CD4-positive, alpha-beta T cell (primary cell): Measurements from ENCODE around the gene STX17. TPM values are rescaled to one million over a fixed set of nuclear protein-coding genes. Genes with fewer than 3 reads are reported as not detected.
"Not testable (repeated sequence)": the region's sequence is repeated elsewhere in the genome, so short reads cannot be mapped to it uniquely, and the experiment has no call there.

Experiments used
- ATAC-seq: fragments of 200-7000 bp; cut with Tn5 transposase; one replicate; pipeline ENCODE4 v1.10.0; 2022; ENCODE audit warnings: mild to moderate bottlenecking; ENCODE audit not compliant: poor library complexity
- CTCF ChIA-PET: fragments of 350-600 bp; sonication (Branson Sonifier 250); formaldehyde crosslinking; loops from one replicate; lab custom pipeline; 2021; ENCODE audit warnings: antibody characterized with exemption, inconsistent platforms; lab: Charles Lee
- POLR2A ChIA-PET: fragments of 350-600 bp; sonication (Branson Sonifier 250); formaldehyde crosslinking; loops from one replicate; lab custom pipeline; 2021; ENCODE audit warnings: antibody characterized with exemption, inconsistent platforms; lab: Charles Lee
- DNase-seq, 14 experiments: peaks; one replicate each; pipeline ENCODE4 v3.0.0-alpha.2; 2013 to 2020; ENCODE audit warnings: mixed read lengths in 2 of 14
- H3K27ac ChIP-seq, 2 donors: one replicate each; pipeline versions ENCODE4 v1.5.1 to v1.7.0; 2013; ENCODE audit warnings: low read length in 2 of 2, low read depth in 1 of 2, mild to moderate bottlenecking in 1 of 2
- H3K27me3 ChIP-seq, 2 experiments: 1 replicate in 1 of 2; 2 replicates in 1 of 2; pipeline versions ENCODE4 v1.6.1 to v1.7.0; 2013; ENCODE audit warnings: low read length in 2 of 2, control low read depth in 1 of 2, mild to moderate bottlenecking in 1 of 2, moderate library complexity in 1 of 2; ENCODE audit not compliant: insufficient read depth in 2 of 2, control insufficient read depth in 1 of 2
- H3K36me3 ChIP-seq: one replicate; pipeline ENCODE4 v1.6.1; 2013; ENCODE audit warnings: low read length, control low read depth; ENCODE audit not compliant: insufficient read depth
- H3K4me1 ChIP-seq: one replicate; pipeline ENCODE4 v1.6.1; 2013; ENCODE audit warnings: low read length, control low read depth; ENCODE audit not compliant: insufficient read depth
- H3K4me3 ChIP-seq: one replicate; pipeline ENCODE4 v1.5.1; 2013; ENCODE audit warnings: mild to moderate bottlenecking, low read length, moderate library complexity
- H3K9me3 ChIP-seq, 2 experiments: 1 replicate in 1 of 2; 2 replicates in 1 of 2; pipeline versions ENCODE4 v1.6.1 to v1.7.0; 2013; ENCODE audit warnings: low read length in 2 of 2, mild to moderate bottlenecking in 2 of 2, control low read depth in 1 of 2, moderate library complexity in 1 of 2; ENCODE audit not compliant: control insufficient read depth in 1 of 2, insufficient read depth in 1 of 2
- H3K27ac Mint-ChIP-seq: one replicate; pipeline ENCODE4 v1.8.0; 2020; ENCODE audit warnings: mixed read lengths
- H3K27me3 Mint-ChIP-seq: one replicate; pipeline ENCODE4 v1.8.0; 2021; ENCODE audit warnings: mixed read lengths
- H3K36me3 Mint-ChIP-seq: one replicate; pipeline ENCODE4 v1.8.0; 2021; ENCODE audit warnings: low read depth, mixed read lengths
- H3K4me1 Mint-ChIP-seq: one replicate; pipeline ENCODE4 v1.8.0; 2021; ENCODE audit warnings: low read depth, mixed read lengths
- H3K4me3 Mint-ChIP-seq: one replicate; pipeline ENCODE4 v1.8.0; 2020; ENCODE audit warnings: mild to moderate bottlenecking, mixed read lengths
- H3K9me3 Mint-ChIP-seq: one replicate; pipeline ENCODE4 v1.8.0; 2020; ENCODE audit warnings: mixed read lengths
- CTCF ChIP-seq: fragments of 200-600 bp; IDR thresholded peaks from one replicate; pipeline ENCODE4 v1.8.0; 2022; ENCODE audit warnings: antibody characterized with exemption, mild to moderate bottlenecking
- intact Hi-C, 2 experiments: fragments of 100-400 bp; cut with DNase I in 1 of 2; cut with micrococcal nuclease in 1 of 2; formaldehyde crosslinking; loops; one replicate each; pipeline versions ENCODE4 v1.15.1 to v1.9.0; 2023 to 2025; cut with DNase I, micrococcal nuclease
- total RNA-seq, 174 experiments: library from RNA in 2 of 174; stranded (reverse) in 2 of 174; gene quantifications; one replicate each; pipeline ENCODE4 v1.2.3 and lab custom pipeline; 2021 to 2026

The STX17 gene
- total RNA-seq, 2 experiments from 2014 or later = 29.3 to 31.3 TPM

GRCh38 chr9:99986642-99987041, 80.2 kb downstream of the STX17 start:
- intact Hi-C loops = no loop called here

GRCh38 chr9:99990508-99990907, 84.1 kb downstream of the STX17 start:
- H3K27me3 Mint-ChIP-seq, H3K4me1 Mint-ChIP-seq, H3K4me3 Mint-ChIP-seq, H3K27me3 ChIP-seq, intact Hi-C loops, CTCF ChIA-PET, POLR2A ChIA-PET, H3K27ac ChIP-seq, H3K9me3 Mint-ChIP-seq, H3K9me3 ChIP-seq, ATAC-seq, H3K27ac Mint-ChIP-seq, H3K4me3 ChIP-seq, H3K4me1 ChIP-seq, H3K36me3 ChIP-seq, DNase-seq: not testable (repeated sequence)
- H3K36me3 Mint-ChIP-seq = peaks cover 89% of the 10 kb centered on the region

More at GRCh38 chr9:99986642-99987041, 80.2 kb downstream of the STX17 start:
- Histone ChIP-seq H3K27ac (no peak overlapping the region), H3K36me3 (peaks cover 7% of the 10 kb centered on the region), H3K9me3 (peaks cover 0 to 9% of the 10 kb centered on the region in 2 experiments), H3K4me3 (no peak overlapping the region), H3K27me3 (no peaks in the 10 kb centered on the region), H3K4me1 (no peaks in the 10 kb centered on the region)
- H3K27ac Mint-ChIP-seq = no peak overlapping the region
- TF ChIP-seq CTCF = no peak
- H3K36me3 Mint-ChIP-seq = peaks cover 70% of the 10 kb centered on the region
- DNase-seq = no peak
- H3K4me3 Mint-ChIP-seq = no peak overlapping the region
- ChIA-PET POLR2A (no interaction called here), CTCF (no interaction called here)
- ATAC-seq = no peak
- H3K4me1 Mint-ChIP-seq = no peaks in the 10 kb centered on the region
- H3K9me3 Mint-ChIP-seq = peaks cover 6% of the 10 kb centered on the region
- no peaks in the 10 kb centered on the region for H3K27me3 Mint-ChIP-seq

- H3K4me1 ChIP-seq = no peaks in the 10 kb centered on the region
- H3K9me3 ChIP-seq = peaks cover 0 to 10% of the 10 kb centered on the region in 2 experiments
- no peak for TF ChIP-seq CTCF
- H3K36me3 ChIP-seq = peaks cover 9% of the 10 kb centered on the region
- CTCF ChIA-PET = no interaction called here
- no peaks in the 10 kb centered on the region for H3K27me3 ChIP-seq
- Mint-ChIP-seq H3K36me3 (peaks cover 96% of the 10 kb centered on the region), H3K4me3 (no peak overlapping the region), H3K27me3 (no peaks in the 10 kb centered on the region), H3K27ac (no peak overlapping the region), H3K4me1 (no peaks in the 10 kb centered on the region), H3K9me3 (no peaks in the 10 kb centered on the region)
- POLR2A ChIA-PET = no interaction called here
- intact Hi-C loops = no loop called here
- ATAC-seq (no peak), DNase-seq (no peak)
- H3K27ac ChIP-seq = no peak overlapping the region
- H3K4me3 ChIP-seq = no peak overlapping the region
These were observed 91.8 kb downstream of the STX17 start for GRCh38 chr9:99998266-99998665.

- H3K36me3 Mint-ChIP-seq = peaks cover 97% of the 10 kb centered on the region
- DNase-seq = no peak
- CTCF ChIA-PET = no interaction called here
- no peak overlapping the region for H3K27ac ChIP-seq
- H3K27me3 Mint-ChIP-seq = no peaks in the 10 kb centered on the region
- no peak for ATAC-seq
- intact Hi-C loops = no loop called here
- H3K36me3 ChIP-seq = peaks cover 15% of the 10 kb centered on the region
- H3K4me1 Mint-ChIP-seq = no peaks in the 10 kb centered on the region
- no peaks in the 10 kb centered on the region for H3K9me3 Mint-ChIP-seq
- TF ChIP-seq CTCF = no peak
- peaks cover 0 to 16% of the 10 kb centered on the region in 2 experiments for H3K9me3 ChIP-seq
- H3K4me1 ChIP-seq = no peaks in the 10 kb centered on the region
- no peak overlapping the region for H3K4me3 ChIP-seq
- H3K4me3 Mint-ChIP-seq = no peak overlapping the region
- no peaks in the 10 kb centered on the region for H3K27me3 ChIP-seq
- POLR2A ChIA-PET = no interaction called here
- H3K27ac Mint-ChIP-seq = no peak overlapping the region
These were observed 92.4 kb downstream of the STX17 start for GRCh38 chr9:99998866-99999265.
